Activated CD8-positive, alpha-beta T cell treated with anti-CD3 and anti-CD28 coated beads for 36 hours (primary cell): Measurements from ENCODE around the gene ZNF681. TPM values are rescaled to one million over a fixed set of nuclear protein-coding genes. Genes with fewer than 3 reads are reported as not detected.

Experiments used
- ATAC-seq: fragments of 200-7000 bp; cut with Tn5 transposase; one replicate; pipeline ENCODE4 v1.10.0; 2021; ENCODE audit warnings: mild to moderate bottlenecking, moderate library complexity
- CTCF ChIA-PET: fragments of 350-600 bp; sonication (Branson Sonifier 250); formaldehyde crosslinking; loops from one replicate; lab custom pipeline; 2021; ENCODE audit warnings: antibody characterized with exemption; lab: Charles Lee
- POLR2A ChIA-PET: fragments of 350-600 bp; sonication (Branson Sonifier 250); formaldehyde crosslinking; loops from one replicate; lab custom pipeline; 2021; ENCODE audit warnings: antibody characterized with exemption; lab: Charles Lee
- DNase-seq: peaks from one replicate; pipeline ENCODE4 v3.0.0-alpha.2; 2020
- H3K27ac Mint-ChIP-seq: one replicate; pipeline ENCODE4 v1.8.0; 2021; ENCODE audit warnings: mild to moderate bottlenecking, mixed read lengths
- H3K27me3 Mint-ChIP-seq: one replicate; pipeline ENCODE4 v1.8.0; 2021; ENCODE audit warnings: mixed read lengths
- H3K36me3 Mint-ChIP-seq: one replicate; pipeline ENCODE4 v1.8.0; 2021; ENCODE audit warnings: low read depth, mixed read lengths
- H3K4me1 Mint-ChIP-seq: one replicate; pipeline ENCODE4 v1.8.0; 2021; ENCODE audit warnings: low read depth, mixed read lengths
- H3K4me3 Mint-ChIP-seq: one replicate; pipeline ENCODE4 v1.8.0; 2021; ENCODE audit warnings: mild to moderate bottlenecking, moderate library complexity, mixed read lengths
- H3K9me3 Mint-ChIP-seq: one replicate; pipeline ENCODE4 v1.8.0; 2021; ENCODE audit warnings: mixed read lengths
- intact Hi-C: fragments of 100-400 bp; cut with micrococcal nuclease; formaldehyde crosslinking; loops from one replicate; pipeline ENCODE4 v1.10.0; 2022
- total RNA-seq, 2 experiments: library from RNA; stranded (reverse); gene quantifications; one replicate each; pipeline ENCODE4 v1.2.3, GENCODE V29; 2021
- TF ChIP-seq, protein P1 (sequence below): fragments of 200-600 bp; IDR thresholded peaks from one replicate; pipeline ENCODE4 v1.8.0; 2022; ENCODE audit warnings: antibody characterized with exemption, mild to moderate bottlenecking

Gene ZNF681
- total RNA-seq, 2 experiments from 2014 or later, result 5.0 to 6.4 TPM

DNA sequence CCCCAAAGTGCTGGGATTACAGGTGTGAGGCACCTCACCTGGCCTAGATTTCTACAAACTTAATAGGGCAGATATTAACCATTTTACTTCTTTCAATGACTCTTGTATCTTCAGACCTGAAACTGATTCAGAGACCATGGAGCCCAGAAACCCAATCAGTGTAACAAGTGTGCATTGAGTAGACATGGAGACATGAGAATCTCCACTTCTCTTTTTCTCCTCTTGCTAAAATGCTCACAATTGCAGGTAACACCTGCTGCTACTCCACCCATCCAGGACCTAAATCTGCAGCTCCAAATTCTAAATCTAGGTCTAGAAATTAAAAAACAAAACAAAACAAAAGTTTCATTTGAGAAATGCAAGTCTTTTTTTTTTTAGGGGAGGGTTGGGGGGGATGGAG lies 42.2 kb upstream of the ZNF681 start:
- peaks cover 12% of the 10 kb centered on the region for H3K36me3 Mint-ChIP-seq
- no peak for DNase-seq
- POLR2A ChIA-PET, result interaction anchor here (1.3 kb wide), 1 partner anchor 12 kb away, joined by 3 read pairs; no protein-coding TSS in a partner anchor
- H3K9me3 Mint-ChIP-seq, result peaks cover 3% of the 10 kb centered on the region
- no peak for ATAC-seq
- TF ChIP-seq, protein P1, sequence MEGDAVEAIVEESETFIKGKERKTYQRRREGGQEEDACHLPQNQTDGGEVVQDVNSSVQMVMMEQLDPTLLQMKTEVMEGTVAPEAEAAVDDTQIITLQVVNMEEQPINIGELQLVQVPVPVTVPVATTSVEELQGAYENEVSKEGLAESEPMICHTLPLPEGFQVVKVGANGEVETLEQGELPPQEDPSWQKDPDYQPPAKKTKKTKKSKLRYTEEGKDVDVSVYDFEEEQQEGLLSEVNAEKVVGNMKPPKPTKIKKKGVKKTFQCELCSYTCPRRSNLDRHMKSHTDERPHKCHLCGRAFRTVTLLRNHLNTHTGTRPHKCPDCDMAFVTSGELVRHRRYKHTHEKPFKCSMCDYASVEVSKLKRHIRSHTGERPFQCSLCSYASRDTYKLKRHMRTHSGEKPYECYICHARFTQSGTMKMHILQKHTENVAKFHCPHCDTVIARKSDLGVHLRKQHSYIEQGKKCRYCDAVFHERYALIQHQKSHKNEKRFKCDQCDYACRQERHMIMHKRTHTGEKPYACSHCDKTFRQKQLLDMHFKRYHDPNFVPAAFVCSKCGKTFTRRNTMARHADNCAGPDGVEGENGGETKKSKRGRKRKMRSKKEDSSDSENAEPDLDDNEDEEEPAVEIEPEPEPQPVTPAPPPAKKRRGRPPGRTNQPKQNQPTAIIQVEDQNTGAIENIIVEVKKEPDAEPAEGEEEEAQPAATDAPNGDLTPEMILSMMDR, result no peak
- H3K4me1 Mint-ChIP-seq, result peaks cover 25% of the 10 kb centered on the region
- H3K27me3 Mint-ChIP-seq, result no peaks in the 10 kb centered on the region
- intact Hi-C loops, result no loop called here
- no peak overlapping the region for H3K27ac Mint-ChIP-seq
- CTCF ChIA-PET, result no interaction called here
- no peak overlapping the region for H3K4me3 Mint-ChIP-seq

DNA sequence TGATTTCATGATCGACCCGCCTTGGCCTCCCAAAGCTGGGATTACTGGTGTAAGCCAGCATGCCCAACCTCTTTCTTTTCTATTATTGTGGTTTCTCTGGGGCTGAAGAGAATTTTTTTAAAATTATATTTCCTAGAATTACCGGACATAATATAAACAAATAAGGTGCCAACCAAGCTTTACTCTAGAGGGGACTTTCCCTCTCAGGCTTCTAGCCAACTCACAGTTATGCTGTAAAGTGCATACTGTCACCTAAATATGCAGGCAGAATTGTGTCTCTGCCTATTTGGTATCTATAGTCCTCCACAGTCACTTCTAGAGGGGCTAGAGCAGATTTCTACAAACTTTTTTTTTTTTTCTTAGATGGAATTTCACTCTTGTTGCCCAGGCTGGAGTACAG lies 41.6 kb upstream of the ZNF681 start:
- intact Hi-C loops, result no loop called here
- DNase-seq (no peak), ATAC-seq (peak; percentile 47)
- ChIA-PET CTCF (interaction anchor here (1.7 kb wide), 1 partner anchor 17 kb away, joined by 5 read pairs; no protein-coding TSS in a partner anchor), POLR2A (interaction anchor here (1.3 kb wide), 1 partner anchor 11 kb away, joined by 3 read pairs; no protein-coding TSS in a partner anchor)
- TF ChIP-seq, protein P1, result no peak
- H3K27ac Mint-ChIP-seq, result peak overlapping the region; percentile 71
- H3K4me3 Mint-ChIP-seq, result no peak overlapping the region
- H3K27me3 Mint-ChIP-seq, result no peaks in the 10 kb centered on the region
- H3K4me1 Mint-ChIP-seq, result peaks cover 25% of the 10 kb centered on the region
- H3K36me3 Mint-ChIP-seq, result peaks cover 12% of the 10 kb centered on the region
- H3K9me3 Mint-ChIP-seq, result peaks cover 7% of the 10 kb centered on the region

DNA sequence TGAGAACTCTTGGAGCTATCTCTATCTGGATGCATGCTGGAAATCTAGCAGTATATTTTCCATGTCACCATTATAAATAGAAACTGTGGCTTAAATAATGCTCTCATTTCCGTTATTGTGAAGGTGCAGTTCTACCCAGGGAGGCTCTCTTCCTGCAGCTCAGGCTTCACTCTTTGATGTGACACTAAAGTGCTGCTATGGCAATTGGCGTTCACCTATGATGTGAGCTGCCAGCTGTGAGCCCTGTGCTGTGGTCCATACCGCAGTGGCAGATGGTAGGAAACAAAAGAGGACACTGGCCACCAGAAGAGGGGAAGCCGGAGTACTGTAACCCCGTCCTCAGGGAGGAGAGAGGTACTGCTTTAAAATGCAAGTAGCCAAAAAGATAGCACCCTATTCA lies 40.6 kb upstream of the ZNF681 start:
- Mint-ChIP-seq H3K27ac (peak overlapping the region; percentile 81), H3K27me3 (no peaks in the 10 kb centered on the region), H3K9me3 (peaks cover 9% of the 10 kb centered on the region), H3K4me3 (peak overlapping the region; percentile 46), H3K4me1 (peaks cover 28% of the 10 kb centered on the region), H3K36me3 (peaks cover 11% of the 10 kb centered on the region)
- ChIA-PET POLR2A (no interaction called here), CTCF (interaction anchor here (1.7 kb wide), 1 partner anchor 18 kb away, joined by 5 read pairs; no protein-coding TSS in a partner anchor)
- peak; percentile 88 for ATAC-seq
- peak; percentile 62 for DNase-seq
- intact Hi-C loops, result no loop called here
- TF ChIP-seq, protein P1, result no peak

DNA sequence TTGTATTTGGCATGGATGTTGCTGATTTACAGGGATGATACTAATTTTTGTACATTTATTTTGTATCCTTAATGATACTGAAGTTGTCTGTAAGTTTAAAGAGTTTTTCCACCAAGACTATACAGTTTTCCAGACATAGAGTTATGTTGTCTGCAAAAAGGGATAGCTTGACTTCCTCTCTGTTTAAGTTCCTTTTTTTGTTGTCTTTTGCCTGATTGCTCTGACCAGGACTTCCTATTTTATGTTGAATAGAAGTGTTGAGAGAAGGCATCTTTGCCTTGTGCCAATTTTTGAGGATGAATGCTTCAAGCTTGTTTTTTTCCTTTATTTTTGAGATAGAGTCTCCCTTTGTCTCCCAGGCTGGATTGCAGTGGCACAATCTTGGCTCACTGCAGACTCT lies 36.8 kb upstream of the ZNF681 start:
- no peak for ATAC-seq
- TF ChIP-seq, protein P1, result no peak
- no peak overlapping the region for H3K27ac Mint-ChIP-seq
- peaks cover 9% of the 10 kb centered on the region for H3K9me3 Mint-ChIP-seq
- no peak for DNase-seq
- ChIA-PET CTCF (no interaction called here), POLR2A (no interaction called here)
- H3K27me3 Mint-ChIP-seq, result no peaks in the 10 kb centered on the region
- peaks cover 22% of the 10 kb centered on the region for H3K4me1 Mint-ChIP-seq
- intact Hi-C loops, result no loop called here
- no peak overlapping the region for H3K4me3 Mint-ChIP-seq
- H3K36me3 Mint-ChIP-seq, result peaks cover 5% of the 10 kb centered on the region

DNA sequence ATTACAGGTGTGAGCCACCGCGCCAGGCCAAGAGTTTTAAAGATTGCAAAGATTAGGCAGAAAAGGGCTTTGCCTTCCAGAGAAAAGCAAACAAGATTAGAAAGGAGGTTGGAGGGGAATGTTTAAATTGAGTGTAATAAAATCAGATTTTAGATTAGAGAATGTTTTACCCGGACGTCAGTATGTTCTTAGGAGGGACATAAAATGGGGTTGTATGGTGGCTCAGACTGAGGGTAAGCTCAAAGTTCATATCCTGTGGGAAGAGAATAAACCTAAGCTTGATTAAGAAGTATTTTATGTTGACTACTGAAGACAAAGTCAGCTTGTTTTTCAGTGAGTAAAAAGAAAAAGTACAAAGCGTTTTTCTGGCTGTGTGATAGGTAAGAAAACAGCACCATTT lies 34.1 kb upstream of the ZNF681 start:
- Mint-ChIP-seq H3K4me1 (peaks cover 10% of the 10 kb centered on the region), H3K4me3 (no peak overlapping the region), H3K36me3 (peaks cover 8% of the 10 kb centered on the region), H3K27me3 (no peaks in the 10 kb centered on the region), H3K27ac (no peak overlapping the region), H3K9me3 (peaks cover 9% of the 10 kb centered on the region)
- ATAC-seq (no peak), DNase-seq (no peak)
- intact Hi-C loops, result no loop called here
- TF ChIP-seq, protein P1, result no peak
- ChIA-PET CTCF (interaction anchor here (0.8 kb wide), 1 partner anchor 111 kb away, joined by 3 read pairs; no protein-coding TSS in a partner anchor), POLR2A (interaction anchor here (0.6 kb wide), 1 partner anchor 293 kb away, joined by 3 read pairs; no protein-coding TSS in a partner anchor)
